WTC11 (cell line): ENCODE data around the gene EPHA4.
"Not testable (repeated sequence)": the region's sequence is repeated elsewhere in the genome, so short reads cannot be mapped to it uniquely, and the experiment has no call there.

ENCODE experiments used
- ATF3 ChIP-seq: sonication (generic); formaldehyde crosslinking; conservative IDR thresholded peaks from 2 replicates; pipeline ENCODE4 v1.8.1; 2022; ENCODE audit warnings: mild to moderate bottlenecking, missing genetic modification reagents
- CTCF ChIP-seq: fragments of 200-600 bp; IDR thresholded peaks from 2 replicates; pipeline ENCODE4 v1.8.0; 2022; ENCODE audit warnings: antibody characterized with exemption
- JUN ChIP-seq: sonication (generic); formaldehyde crosslinking; IDR thresholded peaks from 2 replicates; pipeline ENCODE4 v1.8.0; 2023; ENCODE audit warnings: mild to moderate bottlenecking, missing genetic modification reagents
- NFYB ChIP-seq: sonication (generic); formaldehyde crosslinking; conservative IDR thresholded peaks from 2 replicates; pipeline ENCODE4 v1.8.0; 2022; ENCODE audit warnings: low read depth, missing genetic modification reagents
- NR2C2 ChIP-seq: sonication (generic); formaldehyde crosslinking; IDR thresholded peaks from 2 replicates; pipeline ENCODE4 v1.8.0; 2022; ENCODE audit warnings: mild to moderate bottlenecking, missing genetic modification reagents
- TP53 ChIP-seq: sonication (generic); formaldehyde crosslinking; IDR thresholded peaks from 2 replicates; pipeline ENCODE4 v1.8.1; 2023; ENCODE audit warnings: mild to moderate bottlenecking, missing genetic modification reagents
- USF2 ChIP-seq: sonication (generic); formaldehyde crosslinking; IDR thresholded peaks from 2 replicates; pipeline ENCODE4 v1.8.1; 2023; ENCODE audit warnings: mild to moderate bottlenecking, missing genetic modification reagents, moderate library complexity
- TF ChIP-seq, protein P1 (sequence below): sonication (generic); formaldehyde crosslinking; IDR thresholded peaks from 2 replicates; pipeline ENCODE4 v1.8.1; 2022; ENCODE audit warnings: low read depth, missing genetic modification reagents, borderline replicate concordance
- TF ChIP-seq, protein P2 (sequence below): sonication (generic); formaldehyde crosslinking; IDR thresholded peaks from 2 replicates; pipeline ENCODE4 v1.8.0; 2022; ENCODE audit warnings: mild to moderate bottlenecking, missing genetic modification reagents
- TF ChIP-seq, protein P3 (sequence below): sonication (generic); formaldehyde crosslinking; conservative IDR thresholded peaks from 2 replicates; pipeline ENCODE4 v1.8.1; 2023; ENCODE audit warnings: mild to moderate bottlenecking, low read depth, missing genetic modification reagents, moderate library complexity

GRCh38 chr2:221511325-221511724, 60.8 kb downstream of the EPHA4 start:
- TF ChIP-seq USF2 (CRISPR knock-in tag); CTCF; NR2C2 (CRISPR knock-in tag); ATF3; JUN (CRISPR knock-in tag); TP53 (CRISPR knock-in tag); NFYB: not testable (repeated sequence)
- TF ChIP-seq, protein P1, sequence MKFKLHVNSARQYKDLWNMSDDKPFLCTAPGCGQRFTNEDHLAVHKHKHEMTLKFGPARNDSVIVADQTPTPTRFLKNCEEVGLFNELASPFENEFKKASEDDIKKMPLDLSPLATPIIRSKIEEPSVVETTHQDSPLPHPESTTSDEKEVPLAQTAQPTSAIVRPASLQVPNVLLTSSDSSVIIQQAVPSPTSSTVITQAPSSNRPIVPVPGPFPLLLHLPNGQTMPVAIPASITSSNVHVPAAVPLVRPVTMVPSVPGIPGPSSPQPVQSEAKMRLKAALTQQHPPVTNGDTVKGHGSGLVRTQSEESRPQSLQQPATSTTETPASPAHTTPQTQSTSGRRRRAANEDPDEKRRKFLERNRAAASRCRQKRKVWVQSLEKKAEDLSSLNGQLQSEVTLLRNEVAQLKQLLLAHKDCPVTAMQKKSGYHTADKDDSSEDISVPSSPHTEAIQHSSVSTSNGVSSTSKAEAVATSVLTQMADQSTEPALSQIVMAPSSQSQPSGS (CRISPR knock-in tag): not testable (repeated sequence)
- TF ChIP-seq, protein P2, sequence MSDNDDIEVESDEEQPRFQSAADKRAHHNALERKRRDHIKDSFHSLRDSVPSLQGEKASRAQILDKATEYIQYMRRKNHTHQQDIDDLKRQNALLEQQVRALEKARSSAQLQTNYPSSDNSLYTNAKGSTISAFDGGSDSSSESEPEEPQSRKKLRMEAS: not testable (repeated sequence)
- TF ChIP-seq, protein P3, sequence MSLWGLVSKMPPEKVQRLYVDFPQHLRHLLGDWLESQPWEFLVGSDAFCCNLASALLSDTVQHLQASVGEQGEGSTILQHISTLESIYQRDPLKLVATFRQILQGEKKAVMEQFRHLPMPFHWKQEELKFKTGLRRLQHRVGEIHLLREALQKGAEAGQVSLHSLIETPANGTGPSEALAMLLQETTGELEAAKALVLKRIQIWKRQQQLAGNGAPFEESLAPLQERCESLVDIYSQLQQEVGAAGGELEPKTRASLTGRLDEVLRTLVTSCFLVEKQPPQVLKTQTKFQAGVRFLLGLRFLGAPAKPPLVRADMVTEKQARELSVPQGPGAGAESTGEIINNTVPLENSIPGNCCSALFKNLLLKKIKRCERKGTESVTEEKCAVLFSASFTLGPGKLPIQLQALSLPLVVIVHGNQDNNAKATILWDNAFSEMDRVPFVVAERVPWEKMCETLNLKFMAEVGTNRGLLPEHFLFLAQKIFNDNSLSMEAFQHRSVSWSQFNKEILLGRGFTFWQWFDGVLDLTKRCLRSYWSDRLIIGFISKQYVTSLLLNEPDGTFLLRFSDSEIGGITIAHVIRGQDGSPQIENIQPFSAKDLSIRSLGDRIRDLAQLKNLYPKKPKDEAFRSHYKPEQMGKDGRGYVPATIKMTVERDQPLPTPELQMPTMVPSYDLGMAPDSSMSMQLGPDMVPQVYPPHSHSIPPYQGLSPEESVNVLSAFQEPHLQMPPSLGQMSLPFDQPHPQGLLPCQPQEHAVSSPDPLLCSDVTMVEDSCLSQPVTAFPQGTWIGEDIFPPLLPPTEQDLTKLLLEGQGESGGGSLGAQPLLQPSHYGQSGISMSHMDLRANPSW (CRISPR knock-in tag): not testable (repeated sequence)
